Adrenal gland (tissue), 5 donors: Measurements from ENCODE around the gene RPS6KL1.

ENCODE experiments used
- CTCF ChIP-seq, 6 experiments: fragments of 450-650 bp in 4 of 6; fragments of 200-600 bp in 2 of 6; sonication (generic) in 1 of 6; IDR thresholded peaks; 1 replicate in 5 of 6; 2 replicates in 1 of 6; pipeline versions ENCODE4 v1.5.1 to v1.8.0; 2016 to 2021; ENCODE audit warnings: antibody characterized with exemption in 6 of 6, mild to moderate bottlenecking in 2 of 6, moderate library complexity in 1 of 6
- POLR2A ChIP-seq, 2 donors: fragments of 450-650 bp; IDR thresholded peaks; one replicate each; pipeline ENCODE4 v1.6.1; 2017; ENCODE audit warnings: antibody characterized with exemption in 2 of 2, mild to moderate bottlenecking in 2 of 2, moderate library complexity in 1 of 2
- donor health status: DM: no; HTN: no; CAD: no.

- TF ChIP-seq CTCF (IDR thresholded peaks at IDR 0.05): no peak
- TF ChIP-seq POLR2A (IDR thresholded peaks at IDR 0.05): no peak
Observed at GRCh38 chr14:74888164-74889158, 34.6 kb downstream of the RPS6KL1 start.
